ENCODE data around the gene MLC1.
A peak's percentile ranks its signal among the peaks of the same experiment; 100 is the strongest.

The MLC1 gene

DNA sequence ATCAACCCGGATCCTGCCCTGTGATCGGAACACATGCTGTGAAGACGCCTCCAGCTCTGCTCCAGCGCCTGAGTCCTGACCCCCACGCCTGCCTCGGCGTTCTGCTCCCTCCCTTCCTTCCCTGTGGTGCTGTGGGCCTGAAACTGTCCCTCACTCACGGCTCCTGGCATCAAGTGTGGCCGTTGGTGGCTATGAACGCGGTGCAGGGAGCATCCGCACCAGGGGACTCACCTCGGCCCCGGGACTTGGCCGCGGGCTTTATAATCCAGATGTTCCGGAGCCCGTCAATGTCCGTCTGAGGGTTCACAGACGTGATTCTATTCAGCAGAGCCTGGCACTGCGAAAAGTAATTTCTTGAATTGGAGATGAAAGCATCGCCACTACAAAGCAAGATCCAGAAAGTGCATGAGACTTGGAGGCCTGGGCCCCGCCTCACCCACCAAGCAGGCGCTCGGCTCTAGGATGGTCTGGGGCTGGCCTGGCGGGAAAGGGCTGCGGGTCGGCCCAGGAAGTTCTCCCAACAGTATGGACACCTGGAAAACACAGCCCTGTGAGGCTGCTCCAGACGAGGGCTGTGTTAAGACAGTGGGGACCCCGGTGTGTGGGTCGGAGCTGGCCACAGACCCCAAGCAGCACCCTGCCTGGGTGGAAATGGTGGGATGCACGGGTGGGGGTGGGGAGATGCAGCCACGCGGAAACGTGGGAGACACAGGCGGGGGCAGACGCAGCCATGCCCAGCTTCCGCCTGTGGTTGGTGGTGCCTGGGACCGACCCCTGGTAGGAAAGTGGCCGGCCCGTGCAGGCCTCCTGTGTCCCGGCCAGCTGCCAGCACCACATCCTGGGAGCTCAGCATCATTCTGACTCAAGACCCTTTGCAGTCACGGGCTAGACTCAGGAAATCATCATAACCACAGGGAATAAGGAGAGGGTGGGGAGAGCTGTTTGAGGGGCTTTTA is 50.8 kb downstream of the MLC1 start:
- no peak for DNase-seq

DNA sequence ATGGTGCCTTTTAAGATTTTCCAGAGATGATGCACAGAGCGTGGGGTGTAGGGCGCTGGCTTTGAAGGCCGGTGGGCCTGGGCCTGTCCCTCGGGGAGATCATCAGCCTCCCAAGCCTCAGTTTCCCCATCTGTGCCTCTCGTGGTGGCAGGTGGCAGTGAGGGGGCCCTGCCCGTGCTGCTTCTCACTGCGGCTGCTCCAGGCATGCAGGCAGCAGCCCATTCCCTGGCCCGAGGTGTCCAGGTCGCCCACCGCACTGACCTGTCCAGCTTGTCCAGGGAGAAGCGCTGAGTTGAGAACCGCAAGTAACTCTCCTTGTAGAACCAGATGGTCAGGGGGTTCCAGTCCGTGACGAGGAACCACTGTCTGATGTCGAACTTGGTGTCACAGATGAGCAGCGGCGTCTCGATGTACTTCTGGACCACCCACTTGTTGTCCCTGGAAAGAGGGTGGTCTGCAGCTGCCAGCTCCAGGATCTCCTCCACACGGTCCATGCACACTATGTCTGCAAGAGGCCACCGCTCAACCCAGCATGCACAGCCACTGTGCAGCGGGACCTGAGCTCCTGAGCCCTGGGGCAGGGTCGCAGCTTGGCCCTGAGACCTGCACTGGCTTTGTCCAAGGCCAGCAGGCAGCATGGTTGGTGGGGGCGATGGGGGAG is 52.2 kb downstream of the MLC1 start:
- DNase-seq: no peak

DNA sequence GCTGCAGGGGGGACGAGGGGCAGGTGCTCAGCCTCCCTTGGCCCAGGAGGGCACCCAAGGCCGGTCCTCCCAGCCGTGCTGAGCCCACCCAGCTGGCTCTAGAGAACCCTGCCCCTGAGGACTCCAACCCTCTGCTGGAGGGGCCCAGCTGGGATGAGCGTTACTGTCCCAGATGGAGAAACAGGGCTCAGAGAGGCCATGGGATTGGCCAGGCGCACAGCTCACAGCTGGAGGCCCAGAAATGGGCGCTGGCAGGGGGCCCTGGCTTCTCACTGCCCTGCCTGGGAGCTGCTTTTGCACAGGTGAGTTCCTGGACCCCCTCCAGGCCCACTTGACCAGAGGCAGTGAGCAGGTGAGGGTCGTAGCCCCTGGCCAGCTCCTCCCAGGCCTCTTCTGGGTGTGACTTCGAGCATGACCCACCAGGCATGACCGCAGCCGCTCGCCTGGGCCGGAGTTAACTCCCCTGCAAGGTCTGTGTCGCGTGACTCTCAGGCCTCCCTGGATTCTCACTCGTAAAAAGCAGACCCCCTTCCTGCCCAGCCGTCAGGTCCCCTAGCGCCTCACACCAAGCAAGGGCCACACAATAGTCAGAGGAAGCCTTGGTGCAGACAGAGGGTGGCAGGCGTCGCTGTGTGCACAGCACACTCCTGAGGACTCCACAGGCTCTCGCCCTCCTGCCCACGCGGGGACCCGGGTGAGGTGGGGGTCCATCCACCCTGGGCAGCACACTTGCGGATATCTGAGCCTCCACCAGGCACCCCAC is 52.9 kb downstream of the MLC1 start:
- no peak for DNase-seq

DNA sequence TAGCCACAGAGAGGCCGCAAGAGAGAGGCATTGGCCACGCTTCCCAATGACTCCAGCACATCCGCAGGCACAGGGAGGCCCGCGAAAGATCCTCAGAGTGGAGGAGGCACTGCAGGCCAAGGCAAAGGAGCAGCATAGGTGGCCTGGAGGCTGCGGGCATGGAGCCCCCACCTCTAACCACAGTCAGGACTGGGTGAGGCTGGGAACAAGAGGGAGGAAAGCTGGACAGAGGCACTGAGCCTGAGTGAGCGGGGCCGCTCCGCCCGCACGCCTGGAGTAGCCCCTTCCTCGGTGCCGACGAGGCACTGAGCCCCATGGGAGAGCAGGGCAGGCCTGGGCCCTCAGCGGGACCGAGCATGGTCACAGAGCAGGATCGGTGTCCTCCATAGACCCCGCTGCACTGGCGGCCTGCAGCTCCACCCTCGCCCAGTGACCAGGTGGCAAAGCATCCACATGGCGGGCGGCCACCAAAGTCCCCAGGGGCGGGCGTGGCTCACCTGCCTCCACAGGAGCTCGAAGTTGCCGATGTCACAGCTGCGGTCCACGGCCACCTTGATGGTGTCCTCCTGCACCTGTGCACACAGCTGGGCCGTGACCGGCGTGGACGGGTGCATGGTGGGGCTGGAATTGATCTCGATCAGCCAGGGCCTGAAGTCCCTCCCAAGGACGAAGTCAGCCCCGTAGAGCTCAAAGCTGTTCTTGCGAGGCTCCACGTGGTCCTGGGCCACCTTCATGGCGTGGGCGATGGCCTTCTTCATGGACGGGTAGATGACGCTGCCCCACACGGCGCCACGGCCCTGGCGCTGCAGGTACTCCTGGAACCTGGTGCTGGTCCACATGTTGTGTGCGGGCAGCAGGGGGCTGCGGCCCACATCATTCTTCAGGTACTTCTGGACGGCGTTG is 53.8 kb downstream of the MLC1 start:
- DNase-seq: no peak

DNA sequence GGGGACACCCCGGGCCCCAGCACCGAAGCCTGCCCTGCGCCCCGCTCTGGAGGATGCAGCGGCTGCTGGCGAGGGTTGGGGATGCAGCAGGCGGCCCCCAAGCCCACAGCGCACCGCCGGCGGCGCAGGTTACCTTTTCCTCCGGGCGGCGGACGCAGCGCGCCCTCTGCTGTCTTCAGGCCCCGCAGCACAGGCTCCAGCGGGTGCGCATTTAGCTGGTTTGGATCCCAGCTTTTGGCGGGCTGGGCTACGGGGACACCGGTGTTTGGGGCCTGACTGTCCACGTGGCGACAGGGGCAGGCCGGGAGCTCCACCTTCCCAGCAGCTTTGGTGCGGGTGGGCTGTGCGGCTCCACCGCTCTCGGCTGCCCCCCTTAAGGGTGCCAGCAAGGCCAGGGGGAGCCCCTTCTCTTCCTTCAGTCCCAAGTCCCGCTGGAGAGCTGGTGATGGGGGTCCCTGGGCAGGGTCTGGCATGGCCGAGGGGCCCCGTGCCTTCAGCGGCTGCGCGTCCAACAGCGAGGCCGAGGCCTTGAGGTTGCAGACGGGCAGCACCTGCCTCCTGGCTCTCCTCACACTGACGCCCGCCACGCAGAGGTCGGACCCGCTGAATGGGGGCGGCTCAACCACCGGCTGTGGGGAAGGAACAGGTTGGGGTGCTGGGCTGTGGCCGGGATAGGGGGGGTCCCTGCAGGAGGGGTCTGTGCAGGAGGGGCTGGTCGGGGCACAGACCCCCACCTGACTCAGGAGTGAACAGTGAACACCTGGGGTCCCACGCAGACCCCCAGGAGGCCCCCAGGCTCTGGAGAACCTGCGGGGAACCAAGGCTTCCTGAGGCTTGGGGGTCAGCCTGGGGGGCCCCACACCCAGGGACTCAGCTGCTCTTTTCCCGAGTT is 54.7 kb downstream of the MLC1 start:
- DNase-seq: peak; percentile 82

DNA sequence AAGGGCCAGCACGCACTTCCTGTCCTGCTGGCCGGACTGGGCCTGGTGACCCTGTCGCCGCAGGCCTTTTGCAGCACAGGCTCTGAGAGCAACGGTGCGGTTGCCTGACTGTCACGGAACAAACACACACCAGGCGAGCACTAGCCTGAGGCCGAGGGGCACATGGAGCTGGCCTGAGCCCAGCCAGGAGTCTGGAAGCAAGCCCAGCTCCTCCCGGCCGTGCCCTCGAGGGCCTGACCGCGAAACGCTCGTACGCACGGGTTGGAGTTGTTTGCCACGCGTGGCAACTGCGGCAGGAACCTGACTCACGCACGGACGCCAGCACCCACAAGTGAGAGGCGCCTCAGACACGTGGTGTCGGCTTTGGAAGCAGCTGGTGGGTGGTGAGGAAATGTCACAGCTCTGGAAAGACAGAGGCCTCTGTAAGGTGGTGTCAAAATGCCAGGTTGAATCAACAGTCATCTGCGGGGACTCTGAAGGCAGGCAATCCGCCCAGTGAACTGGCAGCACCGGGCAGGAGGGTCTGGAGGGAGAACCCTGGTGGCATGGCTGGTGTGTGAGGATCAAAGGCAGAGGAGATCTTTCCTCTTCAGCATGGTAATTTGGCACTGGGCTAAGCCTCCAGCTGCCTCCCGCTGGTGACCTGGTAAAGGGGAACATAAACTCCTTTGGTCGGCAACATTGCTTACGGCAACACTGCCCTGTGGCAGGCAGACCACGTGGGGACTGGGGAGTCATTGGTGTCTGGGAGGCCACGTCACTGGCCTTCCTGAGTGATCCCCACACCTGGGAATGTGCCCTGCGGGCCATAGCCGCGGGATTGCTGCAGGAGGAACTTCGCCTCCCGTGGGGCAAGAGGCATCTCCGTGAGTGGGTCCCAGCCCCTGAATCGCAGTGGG is 57.3 kb downstream of the MLC1 start:
- peak; percentile 46 for DNase-seq

DNA sequence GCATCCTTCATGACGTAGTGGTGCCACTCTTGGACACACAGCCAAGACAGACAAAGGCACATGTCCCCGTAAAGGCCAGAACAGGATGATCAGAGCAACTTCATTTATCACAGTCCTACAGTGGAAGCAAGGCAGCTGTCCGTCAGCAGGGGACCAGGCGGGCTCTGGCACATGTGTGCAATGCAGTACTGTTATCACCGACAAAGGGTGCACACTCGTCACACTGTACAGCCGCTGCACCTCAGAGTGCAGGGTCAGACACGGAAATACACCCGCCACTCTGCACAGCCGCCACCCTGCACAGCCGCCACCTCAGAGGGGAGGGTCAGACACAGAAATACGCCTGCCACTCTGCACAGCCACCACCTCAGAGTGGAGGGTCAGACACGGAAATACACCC is 59.2 kb downstream of the MLC1 start:
- DNase-seq: no peak

DNA sequence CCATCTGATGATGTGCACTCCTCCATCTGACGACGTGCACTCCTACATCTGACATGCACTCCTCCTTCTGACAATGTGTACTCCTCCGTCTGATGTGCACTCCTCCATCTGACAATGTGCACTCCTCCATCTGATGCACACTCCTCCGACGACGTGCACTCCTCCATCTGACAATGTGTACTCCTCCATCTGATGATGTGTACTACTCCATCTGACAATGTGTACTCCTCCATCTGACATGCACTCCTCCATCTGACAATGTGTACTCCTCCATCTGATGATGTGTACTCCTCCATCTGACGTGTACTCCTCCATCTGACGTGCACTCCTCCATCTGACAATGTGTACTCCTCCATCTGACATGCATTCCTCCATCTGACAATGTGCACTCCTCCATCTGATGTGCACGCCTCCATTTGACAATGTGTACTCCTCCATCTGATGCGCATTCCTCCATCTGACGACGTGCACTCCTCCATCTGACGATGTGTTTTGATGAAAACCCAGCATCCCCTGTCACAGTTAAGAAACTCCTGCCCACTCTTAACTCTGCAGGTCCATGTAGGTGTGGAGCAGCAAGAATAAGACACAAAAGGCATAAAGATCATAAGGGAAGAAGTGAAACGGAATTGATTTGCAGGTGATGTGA is 62.9 kb downstream of the MLC1 start:
- no peak for DNase-seq

DNA sequence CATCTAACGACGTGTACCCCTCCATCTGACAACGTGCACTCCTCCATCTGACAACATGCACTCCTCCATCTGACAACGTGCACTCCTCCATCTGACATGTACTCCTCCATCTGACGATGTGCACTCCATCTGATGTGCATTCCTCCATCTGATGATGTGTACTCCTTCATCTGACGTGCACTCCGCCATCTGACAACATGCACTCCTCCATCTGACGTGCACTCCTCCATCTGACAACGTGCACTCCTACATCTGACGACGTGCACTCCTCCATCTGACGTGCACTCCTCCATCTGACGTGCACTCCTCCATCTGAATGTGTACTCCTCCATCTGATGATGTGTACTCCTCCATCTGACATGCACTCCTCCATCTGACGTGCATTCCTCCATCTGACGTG is 64.6 kb downstream of the MLC1 start:
- no peak for DNase-seq

DNA sequence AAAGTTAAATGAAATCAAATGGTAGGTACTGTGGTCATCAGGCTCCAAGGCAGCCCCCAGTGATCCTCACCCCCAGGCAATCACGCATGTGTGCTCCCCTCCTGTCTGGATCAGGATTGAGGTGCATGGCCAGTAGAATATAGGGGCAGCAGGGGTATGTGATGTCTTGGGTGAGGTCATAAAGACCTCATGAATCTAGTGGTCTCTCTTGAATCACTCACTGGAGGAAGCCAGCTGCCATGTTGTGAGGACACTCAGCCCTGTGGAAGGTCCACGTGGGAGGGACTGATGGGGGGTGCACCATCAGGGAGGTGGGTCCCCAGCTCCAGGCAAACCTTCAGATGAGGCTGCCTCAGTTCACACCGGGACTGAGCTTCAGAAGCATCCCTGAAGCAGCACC is 65.9 kb downstream of the MLC1 start:
- no peak for DNase-seq

DNA sequence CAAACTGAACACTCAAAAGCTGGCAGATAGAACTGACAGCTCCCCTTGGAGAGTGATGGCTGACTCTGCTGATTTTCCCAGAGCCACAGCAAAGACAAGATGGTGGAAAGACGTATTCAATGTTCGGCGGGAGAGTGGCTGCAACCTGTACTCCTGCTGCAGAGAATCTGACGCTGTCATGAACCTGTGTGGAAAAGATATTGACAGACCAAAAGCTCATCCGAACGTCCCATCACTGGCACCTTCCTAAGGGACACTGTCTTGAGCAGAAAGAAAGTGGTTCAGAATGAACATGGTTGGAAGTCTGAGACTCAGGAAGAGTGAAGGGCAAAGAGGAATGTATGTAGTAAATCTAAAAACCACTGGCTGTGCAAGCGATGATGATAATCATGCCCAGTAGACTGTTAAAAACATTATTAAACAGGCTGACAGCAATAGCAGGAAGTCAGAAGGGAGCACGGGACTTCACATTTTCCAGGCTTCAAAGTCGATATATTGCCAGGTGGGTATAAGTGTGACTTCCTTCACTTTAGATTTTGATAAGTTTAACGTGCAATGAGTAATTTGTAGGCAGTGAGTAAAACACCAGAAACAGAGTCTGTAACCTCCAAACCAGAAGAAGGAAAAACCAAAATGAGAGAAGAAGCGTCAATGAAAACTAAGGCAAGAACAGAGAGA is 66.5 kb downstream of the MLC1 start:
- DNase-seq: no peak

DNA sequence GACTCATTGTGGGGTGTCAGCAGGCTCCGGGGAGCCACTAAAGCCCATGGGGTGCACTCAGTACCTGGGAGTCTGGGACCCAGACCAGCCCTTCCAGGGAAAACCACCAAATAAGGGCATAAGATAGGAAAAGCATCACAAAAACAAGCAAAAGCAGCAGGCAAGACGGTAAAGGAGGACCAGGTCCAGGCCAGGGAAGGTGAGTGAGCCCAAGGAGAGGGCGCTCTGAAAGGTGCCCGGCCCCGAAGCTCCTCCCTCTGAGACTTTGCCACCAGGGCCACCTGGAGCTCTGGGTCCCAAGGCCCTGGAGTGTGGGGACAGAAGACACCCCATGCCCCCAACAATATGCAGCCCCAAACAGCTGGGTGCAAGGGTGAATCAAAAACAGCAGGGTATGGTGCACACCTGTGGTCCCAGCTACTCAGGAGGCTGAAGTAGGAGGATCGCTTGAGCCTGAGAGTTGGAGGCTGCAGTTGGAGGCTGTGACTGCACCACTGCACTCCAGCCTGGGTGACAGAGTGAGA is 67.5 kb downstream of the MLC1 start:
- DNase-seq: no peak

DNA sequence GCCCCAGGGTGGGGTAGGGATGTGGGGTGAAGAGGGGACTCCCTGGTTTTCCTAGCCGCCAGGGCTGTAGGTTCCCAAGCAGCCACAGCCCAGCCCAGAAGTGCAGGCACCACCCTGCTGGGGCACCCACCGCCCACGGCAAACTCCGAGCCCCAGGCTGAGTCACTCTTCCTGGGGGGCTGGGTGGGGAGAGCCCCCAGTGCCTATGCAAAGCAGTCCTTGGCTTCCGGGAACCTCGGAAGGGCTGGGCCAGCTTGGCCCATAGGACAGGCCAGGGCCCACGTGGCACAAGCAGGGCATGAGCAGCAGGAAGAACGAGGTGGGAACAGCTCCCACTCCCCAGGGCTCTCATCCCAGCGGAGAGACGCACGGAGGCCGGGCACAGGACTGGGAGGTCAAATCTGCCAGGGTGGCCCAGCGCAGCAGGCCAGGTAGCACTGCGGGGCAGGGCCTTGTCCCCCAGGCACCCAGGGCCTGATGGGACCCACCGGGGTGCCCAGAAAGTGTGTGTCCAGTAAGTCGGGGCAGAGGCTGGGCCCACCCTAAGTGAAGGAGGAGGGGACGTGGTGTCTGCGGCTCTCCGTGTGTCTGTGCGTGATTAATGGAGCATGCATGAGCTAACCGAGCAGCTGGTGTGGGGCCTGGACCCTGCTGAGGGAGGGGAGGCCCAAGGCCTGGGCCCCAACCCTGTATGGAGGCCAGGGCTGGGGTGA is 68.1 kb downstream of the MLC1 start:
- peak; percentile 48 for DNase-seq

DNA sequence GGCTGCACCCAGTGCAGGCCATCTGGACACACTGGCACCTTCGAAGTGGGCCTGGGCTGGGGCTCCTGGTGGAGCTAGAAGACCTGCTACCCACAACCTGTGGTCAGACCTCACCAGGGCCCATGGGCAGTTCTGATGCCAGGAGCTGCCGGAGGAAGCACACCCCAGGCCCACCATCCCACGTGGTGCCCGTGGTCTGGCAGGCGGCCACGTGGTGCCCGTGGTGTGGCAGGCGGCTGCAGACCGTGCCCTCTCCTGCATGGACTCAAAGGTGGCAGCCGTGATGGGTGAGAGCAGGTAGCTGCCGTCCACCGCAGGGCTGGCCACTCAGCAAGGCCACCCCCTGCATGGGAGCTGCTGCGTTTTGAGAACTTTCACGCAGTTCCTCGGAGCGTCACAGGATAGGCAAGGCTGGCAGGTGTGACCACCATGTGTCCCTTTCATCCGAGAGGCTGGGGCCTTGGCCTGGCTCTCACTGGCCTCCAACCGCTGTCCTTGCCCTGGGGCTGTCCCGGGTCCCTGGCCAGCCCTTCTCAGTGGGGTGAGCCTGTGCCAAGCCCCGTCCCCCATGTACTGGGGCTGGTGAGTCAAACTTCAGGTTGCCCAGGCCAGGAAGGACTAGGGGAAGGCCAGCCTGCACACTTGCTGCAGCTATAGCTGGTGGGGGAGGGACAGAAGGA is 68.8 kb downstream of the MLC1 start:
- DNase-seq: no peak

DNA sequence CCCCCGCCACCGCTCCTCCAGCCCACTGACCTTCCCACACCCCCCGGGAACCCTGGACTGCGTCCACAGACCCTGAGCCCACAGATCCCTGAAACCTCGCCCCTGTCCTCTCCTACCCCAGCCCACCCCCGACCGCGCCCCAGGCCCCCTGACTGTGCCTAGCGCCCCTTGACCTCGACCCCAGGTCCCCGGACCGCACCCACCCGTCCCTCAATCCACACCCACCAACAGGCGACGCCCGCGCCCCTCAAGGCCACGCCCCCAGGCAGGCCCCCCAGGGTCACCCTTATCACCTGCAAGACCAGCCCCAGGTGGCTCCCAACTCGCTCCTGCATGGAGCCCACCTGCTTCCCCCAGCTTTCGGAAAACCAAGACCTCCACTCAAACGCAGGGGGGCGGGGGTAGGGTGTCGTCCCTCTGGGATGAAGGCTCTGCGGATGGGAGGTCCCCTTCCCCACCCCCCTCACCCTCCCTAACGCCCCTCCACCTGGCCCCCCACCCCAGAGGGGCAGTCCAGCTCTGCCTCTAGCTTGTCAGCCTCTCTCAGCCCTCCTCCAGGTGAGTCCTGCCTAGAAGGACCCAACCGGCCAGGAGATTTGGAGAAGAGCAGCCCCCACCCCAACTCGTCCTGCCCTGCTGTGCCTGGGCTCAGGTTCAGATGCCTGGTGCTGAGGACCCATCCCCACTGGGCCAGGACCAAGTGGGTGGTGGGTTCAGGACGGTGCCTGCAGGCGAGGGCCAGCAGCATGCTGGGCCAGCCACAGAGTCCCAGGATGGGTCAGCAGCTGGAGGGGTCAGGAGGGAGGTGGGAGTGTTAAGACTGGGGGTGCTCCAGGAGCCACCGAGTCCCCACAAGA is 69.5 kb downstream of the MLC1 start:
- DNase-seq: no peak

DNA sequence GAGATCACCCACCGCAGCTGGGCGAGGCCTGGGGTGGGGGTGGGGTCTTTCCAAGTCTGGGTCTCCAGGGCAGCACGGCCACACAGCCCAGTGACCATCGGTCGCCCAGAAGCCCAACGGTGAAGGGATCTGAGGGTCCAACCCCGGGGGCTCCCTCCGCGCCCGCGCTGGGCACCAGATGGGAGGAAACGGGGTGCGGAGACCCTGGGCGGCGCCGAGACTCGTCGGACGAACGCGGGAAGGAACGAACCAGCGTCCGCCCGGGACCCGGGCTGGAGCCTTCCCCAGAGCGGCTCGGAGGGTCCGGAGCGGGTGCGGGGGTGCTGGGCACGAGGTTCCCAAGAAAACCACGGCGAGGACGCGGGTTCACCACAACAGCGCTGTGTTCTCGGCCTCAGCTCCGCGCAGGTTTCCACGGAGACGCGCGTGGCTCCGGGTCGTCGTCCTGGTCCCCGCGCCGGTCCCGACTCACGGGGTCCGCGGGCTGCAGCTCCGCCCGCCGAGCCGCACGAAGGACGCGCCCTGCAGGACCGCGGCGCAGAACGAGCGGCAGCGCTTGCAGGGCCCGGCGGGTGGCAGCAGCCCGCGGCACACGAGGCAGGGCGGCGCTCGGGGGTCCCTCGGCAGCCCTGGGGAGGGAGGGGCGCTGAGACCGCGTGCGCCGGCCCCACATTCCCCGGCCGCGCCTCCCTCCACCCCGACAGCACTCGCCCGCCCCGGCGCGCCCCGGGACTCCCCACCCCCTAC is 70.4 kb downstream of the MLC1 start:
- DNase-seq: no peak

All from effector CD4-positive, alpha-beta T cell (primary cell).